GOT3 (cell line): Measurements from ENCODE around the gene CD248.
"Not testable (repeated sequence)": the region's sequence is repeated elsewhere in the genome, so short reads cannot be mapped to it uniquely, and the experiment has no call there.

Experiments
- DNase-seq: peaks from one replicate; lab custom pipeline; 2025; ENCODE audit warnings: mixed read lengths; lab: John Stamatoyannopoulos, UW

CD248 gene, protein sequence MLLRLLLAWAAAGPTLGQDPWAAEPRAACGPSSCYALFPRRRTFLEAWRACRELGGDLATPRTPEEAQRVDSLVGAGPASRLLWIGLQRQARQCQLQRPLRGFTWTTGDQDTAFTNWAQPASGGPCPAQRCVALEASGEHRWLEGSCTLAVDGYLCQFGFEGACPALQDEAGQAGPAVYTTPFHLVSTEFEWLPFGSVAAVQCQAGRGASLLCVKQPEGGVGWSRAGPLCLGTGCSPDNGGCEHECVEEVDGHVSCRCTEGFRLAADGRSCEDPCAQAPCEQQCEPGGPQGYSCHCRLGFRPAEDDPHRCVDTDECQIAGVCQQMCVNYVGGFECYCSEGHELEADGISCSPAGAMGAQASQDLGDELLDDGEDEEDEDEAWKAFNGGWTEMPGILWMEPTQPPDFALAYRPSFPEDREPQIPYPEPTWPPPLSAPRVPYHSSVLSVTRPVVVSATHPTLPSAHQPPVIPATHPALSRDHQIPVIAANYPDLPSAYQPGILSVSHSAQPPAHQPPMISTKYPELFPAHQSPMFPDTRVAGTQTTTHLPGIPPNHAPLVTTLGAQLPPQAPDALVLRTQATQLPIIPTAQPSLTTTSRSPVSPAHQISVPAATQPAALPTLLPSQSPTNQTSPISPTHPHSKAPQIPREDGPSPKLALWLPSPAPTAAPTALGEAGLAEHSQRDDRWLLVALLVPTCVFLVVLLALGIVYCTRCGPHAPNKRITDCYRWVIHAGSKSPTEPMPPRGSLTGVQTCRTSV

DNA sequence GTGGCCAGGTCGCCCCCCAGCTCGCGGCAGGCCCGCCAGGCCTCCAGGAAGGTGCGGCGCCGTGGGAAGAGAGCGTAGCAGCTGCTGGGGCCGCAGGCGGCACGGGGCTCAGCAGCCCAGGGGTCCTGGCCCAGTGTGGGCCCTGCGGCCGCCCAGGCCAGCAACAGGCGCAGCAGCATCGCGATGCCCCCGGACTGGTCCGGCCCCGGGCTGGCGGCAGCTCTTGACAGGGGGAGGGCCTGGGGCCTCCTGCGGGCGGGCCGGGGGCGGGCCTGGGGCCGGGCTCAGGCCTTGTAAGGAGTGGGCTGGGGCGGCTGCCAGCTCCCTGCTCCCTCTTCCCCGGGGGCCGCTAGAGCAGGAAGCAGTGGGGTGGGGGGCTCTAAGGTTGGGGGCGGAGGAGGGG, at the start of gene CD248:
CD248 (minus strand) TSS at position 196 of the 403 bp plus-strand sequence; CDS start at position 179, 17 bp downstream.
- peak; percentile 39 for DNase-seq

DNA sequence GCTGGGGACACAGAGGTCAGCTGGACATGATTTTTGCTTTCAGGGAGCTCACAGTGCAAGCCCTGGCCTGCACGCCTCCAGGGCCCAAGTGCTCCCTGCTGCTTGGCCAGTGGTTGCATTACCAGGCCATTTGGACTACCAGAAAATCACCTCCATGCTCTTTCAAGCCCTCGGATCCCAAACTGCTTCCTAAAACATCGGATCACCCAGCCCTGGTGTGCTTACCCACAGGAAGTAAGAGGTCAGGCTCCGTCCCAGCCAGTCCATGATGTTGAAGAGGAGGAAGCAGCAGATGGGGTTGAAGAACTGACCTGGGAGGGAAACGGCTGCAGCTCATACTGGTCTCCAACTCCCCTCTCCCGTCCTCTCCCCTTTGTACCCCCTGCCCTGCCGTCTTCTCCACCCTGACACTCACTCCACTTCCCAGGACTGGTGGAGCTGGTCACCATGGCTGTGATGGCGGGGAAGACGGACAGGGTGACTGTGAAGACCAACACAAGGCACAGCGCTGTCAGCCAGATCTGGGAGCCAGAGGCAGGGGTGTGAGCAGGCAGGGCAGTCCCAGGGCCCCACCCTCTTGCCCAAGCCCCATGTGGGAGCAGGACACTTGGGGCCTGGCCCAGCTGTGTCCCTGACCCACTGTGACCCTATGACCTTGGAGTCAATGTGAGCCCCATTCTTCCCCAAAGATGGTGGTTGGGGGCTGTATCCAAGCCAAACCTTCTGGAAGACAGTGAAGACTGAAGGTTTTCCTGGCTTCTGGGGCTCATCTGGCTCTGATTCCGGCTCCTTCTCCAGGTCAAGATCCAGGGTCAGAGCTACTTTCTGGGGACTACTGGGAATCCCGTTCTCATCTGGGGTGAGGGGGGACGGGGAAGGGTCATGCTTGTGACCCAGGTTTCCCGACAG, 49.1 kb upstream of the CD248 start:
- no peak for DNase-seq

DNA sequence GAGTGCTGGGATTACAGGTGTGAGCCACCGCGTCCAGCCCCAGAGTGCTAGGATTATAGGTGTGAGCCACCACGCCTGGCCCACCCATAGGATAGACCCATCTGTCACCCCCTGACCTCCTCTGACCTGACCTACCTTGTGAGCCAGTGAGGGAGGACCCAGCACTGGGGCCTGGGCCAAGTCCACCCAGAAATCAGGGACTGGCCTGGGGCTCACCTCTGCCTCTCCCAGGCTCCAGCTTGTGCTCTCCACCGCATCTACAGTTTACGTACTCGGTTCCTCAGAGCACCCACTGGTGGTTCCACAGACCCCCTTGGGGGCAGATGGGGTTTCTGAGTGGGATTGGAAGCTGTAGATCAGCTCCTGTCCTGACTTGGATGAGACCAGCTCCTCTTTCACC, 48.3 kb upstream of the CD248 start:
- no peak for DNase-seq

DNA sequence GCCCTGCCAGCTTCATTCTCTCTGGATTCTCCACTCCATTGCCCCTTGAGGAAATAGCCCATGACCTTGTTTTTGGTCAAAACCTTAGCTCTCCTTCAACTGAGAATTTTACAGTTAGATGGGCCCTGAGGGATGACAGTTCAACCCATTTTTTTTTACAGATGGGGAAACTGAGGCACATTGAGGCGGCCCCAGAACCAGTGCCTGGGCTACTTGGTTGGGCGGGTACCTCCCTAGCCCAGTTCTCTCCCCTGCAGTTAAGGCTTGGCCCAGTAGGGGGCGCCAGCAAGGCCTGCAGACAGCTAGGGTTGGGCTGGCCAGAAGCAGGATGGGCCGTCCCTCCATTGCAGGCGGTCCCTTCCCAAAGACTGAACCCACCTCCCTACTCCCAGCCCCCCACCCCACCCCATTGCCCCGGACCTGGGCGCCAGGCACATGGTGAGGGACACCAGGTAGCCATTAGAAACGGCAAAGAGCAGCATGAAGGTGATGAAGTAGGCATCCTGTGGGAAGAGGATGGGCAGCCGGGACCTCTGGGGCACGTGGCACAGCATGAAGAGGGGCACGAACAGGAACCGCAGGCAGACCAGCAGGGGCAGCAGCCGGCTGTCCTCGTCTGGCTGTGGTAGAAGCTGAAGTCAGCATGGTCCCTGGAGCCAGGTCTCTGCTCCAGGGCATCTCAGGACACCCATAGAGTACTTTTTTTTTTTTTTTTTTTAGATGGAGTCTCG, 47.1 kb upstream of the CD248 start:
- DNase-seq: no peak

DNA sequence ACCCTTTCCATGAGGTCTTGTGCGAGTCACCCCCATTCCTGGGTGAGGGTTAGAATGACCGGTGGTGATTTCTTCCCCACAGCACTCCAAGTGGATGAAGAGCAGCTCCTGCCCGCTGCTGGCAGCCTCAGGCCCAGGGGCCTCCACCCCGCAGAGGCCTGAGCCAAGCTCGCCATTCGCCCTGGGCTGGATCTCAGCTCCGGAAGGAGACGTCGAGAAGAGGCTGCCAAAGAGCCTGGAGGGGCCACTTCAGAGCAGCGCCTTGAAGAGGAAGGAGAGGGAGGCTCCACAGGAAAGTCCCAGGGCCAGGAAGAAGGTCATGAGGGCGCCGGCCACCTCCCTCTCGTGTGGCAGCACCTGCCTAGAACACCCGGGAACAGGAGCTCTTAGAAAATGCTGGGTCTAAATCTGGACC, 46.4 kb upstream of the CD248 start:
- DNase-seq: no peak

DNA sequence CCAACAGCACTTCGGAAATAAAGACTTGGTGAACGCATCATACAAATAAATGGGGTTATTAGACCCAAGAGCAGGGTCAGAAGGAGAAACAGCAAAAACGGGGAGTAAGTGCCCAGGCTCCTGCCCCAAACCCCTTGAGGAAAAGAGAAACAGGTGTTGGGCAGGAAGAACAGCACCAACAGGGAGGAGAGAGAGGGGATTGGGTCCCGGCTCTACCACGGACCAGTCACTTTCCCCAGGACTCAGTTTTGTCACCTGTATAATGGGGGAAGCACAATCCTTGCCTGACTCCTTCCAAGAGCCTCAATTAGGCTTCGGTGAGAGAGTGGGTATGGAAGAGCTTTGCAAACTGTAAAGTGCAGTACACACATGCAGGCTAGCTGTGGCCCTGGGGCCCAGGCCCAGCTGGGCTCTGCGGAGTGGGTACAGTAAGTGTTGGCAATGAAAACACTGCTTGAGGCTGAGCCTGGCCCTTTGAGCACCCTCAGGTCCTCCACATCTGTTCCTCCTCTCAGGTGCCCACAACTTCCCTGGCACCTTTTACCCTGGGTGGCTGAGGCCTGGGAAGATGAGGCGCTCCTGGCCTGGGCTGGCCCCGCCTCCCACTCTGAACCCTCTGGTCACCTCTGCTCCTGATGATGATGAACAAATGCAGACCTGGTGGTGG, 45.8 kb upstream of the CD248 start:
- DNase-seq: no peak

DNA sequence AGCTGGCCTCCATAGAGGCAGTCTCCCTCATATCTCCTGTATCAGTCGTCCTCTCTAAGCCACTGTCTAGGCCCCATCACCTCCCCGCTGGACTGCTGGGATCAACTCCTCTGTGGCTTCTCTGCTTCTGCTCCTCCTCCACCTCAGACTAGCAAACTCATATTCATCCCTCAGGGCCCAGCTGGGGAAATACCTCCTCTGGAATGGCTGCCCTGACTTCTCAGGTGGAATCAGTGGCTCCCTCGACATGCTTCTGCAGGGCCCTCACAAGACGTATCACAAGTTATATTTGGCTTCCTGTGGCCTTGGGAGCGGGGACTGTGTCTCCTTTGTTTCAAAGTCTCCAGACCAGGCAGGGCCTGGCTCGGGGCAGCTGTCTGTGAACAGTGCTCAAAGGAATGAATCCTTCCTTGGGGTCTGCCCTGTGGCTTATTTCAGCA, 44.7 kb upstream of the CD248 start:
- no peak for DNase-seq

DNA sequence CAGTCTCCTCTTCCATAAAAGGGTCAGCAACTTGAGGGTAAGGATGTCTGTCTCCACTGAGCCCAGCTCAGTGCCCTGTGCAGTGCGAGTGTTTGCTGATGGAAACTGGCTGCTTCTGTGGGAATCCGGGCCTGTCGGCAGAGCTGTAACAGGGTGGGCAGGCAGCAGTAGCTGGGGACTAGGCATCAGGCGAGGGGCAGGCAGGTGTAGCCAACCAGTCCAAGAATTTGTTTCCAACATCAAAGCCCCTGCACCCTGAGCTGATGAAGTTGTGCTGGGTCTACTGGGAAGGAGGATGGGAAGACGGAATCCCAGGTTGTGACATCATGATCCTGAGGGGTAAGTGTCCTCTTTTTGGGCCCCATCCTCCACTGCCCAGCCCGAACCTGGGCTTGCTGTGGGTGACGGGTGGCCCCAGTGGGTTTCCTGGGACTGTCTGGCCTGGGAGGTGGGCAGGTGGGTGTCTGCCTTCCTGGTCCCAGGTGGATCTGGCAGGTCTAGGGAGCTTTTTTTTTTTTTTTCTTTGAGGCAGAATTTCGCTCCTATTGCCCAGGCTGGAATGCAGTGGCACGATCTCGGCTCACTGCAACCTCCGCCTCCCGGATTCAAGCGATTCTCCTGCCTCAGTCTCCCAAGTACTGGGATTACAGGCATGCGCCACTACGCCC, 43.7 kb upstream of the CD248 start:
- DNase-seq: no peak

DNA sequence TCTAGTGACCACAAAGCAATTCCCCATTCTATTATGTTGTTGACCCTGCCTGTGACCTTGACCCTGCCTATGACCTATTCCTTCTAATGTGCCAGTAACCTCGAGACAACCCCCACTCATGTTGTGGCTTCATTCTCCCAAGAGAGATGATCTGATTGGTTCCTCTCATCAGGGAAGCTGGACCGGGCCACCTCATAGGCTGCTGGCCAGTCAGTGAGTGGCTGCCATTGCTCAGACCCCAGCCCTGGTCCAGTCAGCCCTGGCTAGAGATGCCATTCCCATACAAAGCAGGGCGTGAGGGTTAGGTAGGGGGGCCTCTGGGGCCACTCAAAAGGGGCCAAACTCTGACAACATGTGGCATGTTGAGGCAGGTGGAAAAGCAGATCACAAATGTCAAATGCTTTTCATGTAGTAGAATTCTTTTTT, 42.8 kb upstream of the CD248 start:
- DNase-seq: no peak

DNA sequence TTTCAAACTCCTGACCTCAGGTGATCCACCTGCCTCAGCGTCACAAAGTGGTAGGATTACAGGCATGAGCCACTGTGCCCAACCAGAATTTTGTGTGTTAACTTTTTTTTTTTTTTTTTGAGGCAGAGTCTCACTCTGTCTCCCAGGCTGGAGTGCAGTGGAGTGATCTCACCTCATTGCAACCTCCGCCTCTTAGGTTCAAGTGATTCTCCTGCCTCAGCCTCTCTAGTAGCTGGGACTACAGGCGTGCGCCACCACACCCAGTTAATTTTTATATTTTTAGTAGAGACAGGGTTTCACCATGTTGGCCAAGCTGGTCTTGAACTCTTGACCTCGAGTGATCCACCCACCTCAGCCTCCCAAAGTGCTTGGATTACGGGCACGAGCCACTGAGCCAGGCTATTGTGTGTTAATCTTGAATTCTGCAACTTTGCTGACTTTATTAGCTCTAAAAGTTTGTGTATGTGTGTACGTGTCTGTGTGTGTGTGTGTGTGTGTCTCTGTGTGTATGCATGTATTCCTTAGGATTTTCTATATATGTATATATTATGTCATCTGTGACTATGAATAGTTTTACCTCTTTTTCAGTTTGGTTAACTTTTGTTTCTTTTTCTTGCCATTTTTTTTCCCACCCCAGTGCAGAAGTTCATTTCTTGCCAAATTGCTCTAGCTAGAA, 33.9 kb upstream of the CD248 start:
- DNase-seq: not testable (repeated sequence)

DNA sequence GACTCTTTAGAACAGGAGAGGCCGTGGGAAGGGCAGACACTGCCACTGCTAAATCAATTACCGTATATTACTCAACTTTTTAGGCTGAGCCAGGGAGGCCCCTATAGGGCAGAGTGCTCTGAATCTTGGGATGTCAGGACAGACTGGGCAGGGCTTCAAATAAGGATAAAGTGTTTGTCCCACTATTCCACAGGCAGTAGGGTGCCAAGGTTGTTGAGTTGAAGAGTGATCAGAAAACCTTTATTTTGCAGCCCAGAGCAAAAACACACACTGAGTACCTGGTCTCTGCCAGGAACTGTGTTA, 32.2 kb upstream of the CD248 start:
- no peak for DNase-seq

DNA sequence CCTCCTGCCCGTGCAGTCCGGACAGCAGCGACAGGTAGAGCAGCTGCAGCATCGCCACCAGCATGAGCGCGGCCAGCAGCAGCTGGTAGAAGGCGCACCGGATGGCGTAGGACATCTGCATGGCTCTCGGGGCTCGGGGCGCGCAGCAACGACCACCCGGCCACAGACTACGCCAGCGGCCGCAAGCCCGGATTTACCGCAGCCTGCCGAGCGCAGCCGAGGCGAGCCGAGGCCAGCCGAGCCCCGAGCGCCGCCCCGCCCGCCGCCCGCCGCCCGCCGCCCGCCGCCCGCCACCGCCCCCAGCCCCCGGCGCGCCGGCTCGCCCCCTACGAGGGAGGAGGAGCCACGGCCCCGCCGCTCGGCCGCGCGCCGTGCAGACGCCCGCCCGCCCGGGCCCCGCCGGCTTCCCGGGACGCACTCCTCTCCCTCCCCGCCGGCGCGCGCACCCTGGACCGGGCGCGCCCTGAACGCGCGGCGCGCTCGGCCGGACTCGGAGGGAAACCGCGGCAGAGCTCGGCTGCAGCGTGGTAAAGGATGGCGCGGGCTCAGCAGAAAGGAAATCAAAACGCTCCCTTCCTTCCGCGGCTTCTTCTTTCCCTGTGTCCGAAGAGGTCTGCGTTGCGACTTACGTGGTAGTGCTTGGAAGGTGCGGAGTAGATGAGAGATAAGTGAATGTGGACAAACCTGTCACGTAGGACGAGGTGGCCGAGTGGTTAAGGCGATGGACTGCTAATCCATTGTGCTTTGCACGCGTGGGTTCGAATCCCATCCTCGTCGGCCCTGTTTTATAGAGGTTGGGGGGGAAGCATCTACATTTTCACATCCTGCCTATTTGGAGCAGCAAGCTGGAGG, 30.8 kb upstream of the CD248 start, which contains the start of gene B4GAT1:
B4GAT1 (minus strand) TSS at position 205 of the 852 bp plus-strand sequence; CDS start at position 121, 84 bp downstream.
- peak; percentile 71 for DNase-seq

DNA sequence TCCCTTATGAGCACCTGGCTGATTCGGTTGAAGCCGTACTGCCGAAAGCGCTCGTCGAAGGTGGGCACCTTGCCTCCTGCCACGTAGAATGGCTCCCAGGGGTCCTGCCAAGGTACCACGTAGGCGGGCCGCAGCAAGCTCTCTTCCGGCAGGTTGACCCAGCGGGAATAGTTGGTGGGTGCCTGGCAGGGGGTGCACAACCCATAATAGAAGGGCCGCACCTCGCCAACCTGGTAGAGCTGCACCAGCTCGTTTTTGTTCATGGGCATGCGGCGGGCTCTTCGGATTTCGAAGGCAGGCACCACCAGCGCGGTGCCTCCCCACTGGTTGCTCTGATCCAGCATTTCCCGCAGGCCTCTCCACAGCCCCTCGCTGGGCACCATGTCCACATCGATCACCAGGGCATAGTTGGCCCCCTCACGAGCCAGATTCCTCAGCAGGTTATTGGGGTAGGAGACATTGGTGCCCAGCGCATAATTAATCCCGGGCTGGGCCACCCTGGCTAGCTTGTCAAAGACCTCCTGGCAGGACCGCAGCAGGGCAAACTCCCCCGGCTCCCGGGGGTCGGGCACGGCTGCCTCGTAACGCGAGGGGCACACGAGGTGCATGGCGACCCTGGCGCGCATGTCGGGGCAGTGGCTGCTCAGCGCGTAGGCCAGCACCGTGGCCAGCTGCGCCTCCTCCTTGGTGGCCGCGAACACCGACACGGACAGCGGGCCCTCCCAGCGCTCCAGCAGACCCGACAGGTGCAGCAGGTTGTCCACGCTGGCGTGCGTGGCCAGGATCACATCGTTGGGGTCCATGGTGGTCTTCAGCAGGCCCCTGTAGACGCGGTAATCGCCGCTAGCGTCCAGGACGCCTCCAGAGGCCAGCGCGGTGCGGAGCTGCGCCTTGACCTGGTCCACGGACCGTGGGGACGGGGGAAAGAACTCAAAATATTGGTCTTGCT, 29.9 kb upstream of the CD248 start:
- DNase-seq: no peak

DNA sequence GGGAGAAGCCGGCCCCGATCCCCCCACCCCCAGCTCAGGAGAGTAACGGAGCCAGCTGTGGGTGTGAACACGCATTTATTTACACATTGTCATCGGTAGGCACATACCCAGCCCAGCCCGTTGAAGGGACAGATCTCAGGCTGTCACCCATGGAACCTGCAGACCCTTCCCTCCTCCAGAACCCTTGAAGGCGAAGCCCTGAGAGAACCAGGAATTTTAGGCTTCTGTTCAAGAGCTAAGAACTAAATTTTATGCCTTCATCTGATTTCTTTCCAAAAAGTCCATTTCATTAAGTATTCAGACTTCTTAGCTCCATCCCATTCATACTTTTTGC, 28.4 kb upstream of the CD248 start:
- DNase-seq: no peak

DNA sequence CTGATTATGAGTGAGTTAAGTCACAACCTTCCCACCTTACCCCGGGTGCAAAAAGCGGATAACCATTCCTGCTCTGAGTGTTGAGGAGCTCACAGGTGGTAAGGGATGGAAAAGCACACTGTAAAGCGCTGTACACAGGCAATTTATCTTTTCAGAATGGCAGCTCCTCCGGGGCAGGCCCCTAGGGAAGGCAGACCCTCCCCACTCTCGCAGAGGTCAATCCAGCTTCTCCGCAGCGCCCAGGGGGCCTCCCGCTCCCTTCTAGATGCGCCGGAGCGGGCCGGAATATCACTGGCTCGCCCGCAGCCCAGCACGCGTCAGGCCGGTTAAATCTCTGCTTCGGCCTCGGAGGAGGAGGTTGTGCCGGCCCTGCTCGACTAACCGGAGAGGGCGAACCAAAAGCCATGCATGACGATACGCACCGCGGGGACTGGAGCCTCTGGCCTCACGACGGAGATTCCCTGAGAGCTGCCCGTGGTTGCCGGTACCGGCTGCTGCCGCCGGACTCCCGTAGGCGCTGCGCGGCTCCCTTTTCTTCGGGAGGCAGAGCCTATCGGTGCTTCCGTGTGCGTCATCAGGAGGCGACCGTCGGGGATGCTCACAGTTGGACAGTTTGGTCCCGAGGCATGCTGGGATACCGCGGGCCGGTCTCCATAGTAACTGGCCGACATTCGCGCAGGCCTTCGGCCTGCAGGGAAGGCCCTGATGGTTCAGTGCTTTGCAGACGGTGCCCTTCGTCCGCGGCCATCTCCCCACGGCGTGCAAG, 27.9 kb upstream of the CD248 start, which contains the start of gene BRMS1:
BRMS1 (minus strand) TSS at position 555 of the 766 bp plus-strand sequence. CDS start 2,870 bp downstream, outside the sequence.
- DNase-seq: peak; percentile 87

DNA sequence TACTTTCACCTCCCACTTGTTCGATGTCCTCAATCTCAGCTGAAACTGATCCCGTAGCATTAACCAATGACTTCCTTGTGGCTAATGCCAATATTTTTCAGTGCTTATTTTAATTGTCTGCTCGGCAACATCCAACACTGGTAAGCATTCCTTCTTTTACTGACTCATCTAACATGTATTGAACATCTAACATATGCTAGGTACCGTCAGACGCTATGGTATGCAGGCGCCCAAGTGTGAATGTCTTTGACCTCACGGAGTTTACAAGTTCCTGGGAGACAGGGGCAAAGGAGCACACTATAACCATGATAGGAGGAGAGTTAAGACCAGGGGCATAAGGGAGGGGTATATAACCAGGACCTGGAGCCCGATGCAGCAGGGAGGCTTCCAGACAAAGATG, 26.3 kb upstream of the CD248 start:
- DNase-seq: no peak
